Measurements from ENCODE around the gene PIGO. TPM values are rescaled to one million over a fixed set of nuclear protein-coding genes. Genes with fewer than 3 reads are reported as not detected.
A peak's percentile ranks its signal among the peaks of the same experiment; 100 is the strongest.

Gene PIGO
- total and polyA plus RNA-seq, 10 of the 15 experiments (the other 5 are each of a cell fraction or from before 2014, with no cell fraction given), result 8.2 to 23.3 (median 18.4) TPM

DNA sequence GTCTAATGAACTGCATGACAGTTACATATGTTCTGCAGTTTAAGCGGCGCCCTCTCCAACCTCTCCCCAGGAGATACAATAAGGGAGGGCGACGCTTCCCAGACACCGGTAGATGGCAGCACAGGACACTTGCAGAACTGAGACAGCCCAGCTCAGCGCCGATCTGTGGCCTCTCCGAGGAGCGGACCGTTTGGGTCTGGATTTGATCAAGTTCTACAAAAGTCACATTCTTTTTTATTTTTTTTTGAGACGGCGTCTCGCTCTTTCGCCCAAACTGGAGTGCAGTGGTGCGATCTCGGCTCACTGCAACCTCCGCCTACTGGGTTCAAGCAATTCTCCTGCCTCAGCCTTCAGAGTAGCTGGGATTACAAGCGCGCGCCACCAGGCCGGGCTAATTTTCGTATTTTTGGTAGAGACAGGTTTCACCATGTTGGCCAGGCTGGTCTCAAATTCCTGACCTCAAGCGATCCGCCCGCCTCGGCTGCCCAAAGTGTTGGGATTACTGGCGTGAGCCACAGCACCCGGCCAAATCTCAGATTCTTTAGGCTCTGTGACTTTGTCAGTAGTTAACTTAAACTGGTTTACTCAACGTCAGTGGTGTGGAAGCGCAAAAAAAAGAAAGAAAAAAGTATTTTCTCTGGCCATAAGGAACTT is 20.6 kb upstream of the PIGO start:
- 26% methylated on average over 30 of the region's 30 CpGs for WGBS (ENCODE audit: insufficient coverage, insufficient replicate concordance, low lambda C conversion rate, missing lambda C conversion rate)

More for the DNA sequence above, 20.6 kb upstream of the PIGO start:
- Histone ChIP-seq H2AFZ (ENCODE audit: control insufficient read depth, low read depth, low read length) (peak overlapping the region; percentile 84), H4K20me1 (ENCODE audit: control insufficient read depth, insufficient read depth) (no peaks in the 10 kb centered on the region), H3K36me3 (ENCODE audit: control insufficient read depth in 2 of 2, insufficient read depth in 2 of 2, low read length in 1 of 2) (no peaks in the 10 kb centered on the region), H3K4me1 (ENCODE audit: control insufficient read depth, insufficient read depth, low read length) (peaks cover 24% of the 10 kb centered on the region), H3K9ac (ENCODE audit: control insufficient read depth, insufficient read depth, low read length) (no peak overlapping the region), H3K4me2 (ENCODE audit: control insufficient read depth, insufficient read depth) (peak overlapping the region; percentile 92), H3K27ac (ENCODE audit: control insufficient read depth, insufficient read depth) (no peak overlapping the region), H3K4me3 (no peak overlapping the region), H3K9me3 (replicated peaks; ENCODE audit: control insufficient read depth, insufficient read depth, low read length) (no peaks in the 10 kb centered on the region), H3K27me3 (replicated peaks in 1 of 2; ENCODE audit: control insufficient read depth in 2 of 2, insufficient read depth in 2 of 2, low read length in 1 of 2) (no peaks in the 10 kb centered on the region), H3K79me2 (ENCODE audit: control insufficient read depth, insufficient read depth, low read length) (peaks cover 3% of the 10 kb centered on the region)
- TF ChIP-seq RAD21 (IDR thresholded peaks at IDR 0.05; ENCODE audit: insufficient read depth, low read depth, low read length), result peak; percentile 92
- TF ChIP-seq YY1 (IDR thresholded peaks at IDR 0.05; ENCODE audit: low read depth, low read length), result peak; percentile 49; the same call in 1 of the 2 replicates
- peak; percentile 14 to 44; a peak in 2 of 4 replicates for TF ChIP-seq BHLHE40 (IDR thresholded peaks at IDR 0.05; ENCODE audit: borderline replicate concordance in 1 of 2, low read depth in 2 of 2, low read length in 1 of 2)
- no peak for TF ChIP-seq IKZF2 (IDR thresholded peaks at IDR 0.05)
- TF ChIP-seq CHD4 (IDR thresholded peaks at IDR 0.05), result no peak
- TF ChIP-seq, protein P1, sequence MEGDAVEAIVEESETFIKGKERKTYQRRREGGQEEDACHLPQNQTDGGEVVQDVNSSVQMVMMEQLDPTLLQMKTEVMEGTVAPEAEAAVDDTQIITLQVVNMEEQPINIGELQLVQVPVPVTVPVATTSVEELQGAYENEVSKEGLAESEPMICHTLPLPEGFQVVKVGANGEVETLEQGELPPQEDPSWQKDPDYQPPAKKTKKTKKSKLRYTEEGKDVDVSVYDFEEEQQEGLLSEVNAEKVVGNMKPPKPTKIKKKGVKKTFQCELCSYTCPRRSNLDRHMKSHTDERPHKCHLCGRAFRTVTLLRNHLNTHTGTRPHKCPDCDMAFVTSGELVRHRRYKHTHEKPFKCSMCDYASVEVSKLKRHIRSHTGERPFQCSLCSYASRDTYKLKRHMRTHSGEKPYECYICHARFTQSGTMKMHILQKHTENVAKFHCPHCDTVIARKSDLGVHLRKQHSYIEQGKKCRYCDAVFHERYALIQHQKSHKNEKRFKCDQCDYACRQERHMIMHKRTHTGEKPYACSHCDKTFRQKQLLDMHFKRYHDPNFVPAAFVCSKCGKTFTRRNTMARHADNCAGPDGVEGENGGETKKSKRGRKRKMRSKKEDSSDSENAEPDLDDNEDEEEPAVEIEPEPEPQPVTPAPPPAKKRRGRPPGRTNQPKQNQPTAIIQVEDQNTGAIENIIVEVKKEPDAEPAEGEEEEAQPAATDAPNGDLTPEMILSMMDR (IDR thresholded peaks at IDR 0.05 in 2 of 3, conservative IDR thresholded peaks at IDR 0.05 in 1 of 3; ENCODE audit: control insufficient read depth in 2 of 3, extremely low read depth in 1 of 3, insufficient read depth in 1 of 3, low read depth in 3 of 3, low read length in 3 of 3), result peak; percentile 93 to 98 (median 95); a peak in 5 of 6 replicates
- no peak for TF ChIP-seq CBX3 (IDR thresholded peaks at IDR 0.05; ENCODE audit: borderline replicate concordance, low read depth)
- TF ChIP-seq, protein P2, sequence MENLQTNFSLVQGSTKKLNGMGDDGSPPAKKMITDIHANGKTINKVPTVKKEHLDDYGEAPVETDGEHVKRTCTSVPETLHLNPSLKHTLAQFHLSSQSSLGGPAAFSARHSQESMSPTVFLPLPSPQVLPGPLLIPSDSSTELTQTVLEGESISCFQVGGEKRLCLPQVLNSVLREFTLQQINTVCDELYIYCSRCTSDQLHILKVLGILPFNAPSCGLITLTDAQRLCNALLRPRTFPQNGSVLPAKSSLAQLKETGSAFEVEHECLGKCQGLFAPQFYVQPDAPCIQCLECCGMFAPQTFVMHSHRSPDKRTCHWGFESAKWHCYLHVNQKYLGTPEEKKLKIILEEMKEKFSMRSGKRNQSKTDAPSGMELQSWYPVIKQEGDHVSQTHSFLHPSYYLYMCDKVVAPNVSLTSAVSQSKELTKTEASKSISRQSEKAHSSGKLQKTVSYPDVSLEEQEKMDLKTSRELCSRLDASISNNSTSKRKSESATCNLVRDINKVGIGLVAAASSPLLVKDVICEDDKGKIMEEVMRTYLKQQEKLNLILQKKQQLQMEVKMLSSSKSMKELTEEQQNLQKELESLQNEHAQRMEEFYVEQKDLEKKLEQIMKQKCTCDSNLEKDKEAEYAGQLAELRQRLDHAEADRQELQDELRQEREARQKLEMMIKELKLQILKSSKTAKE (IDR thresholded peaks at IDR 0.05; ENCODE audit: low read depth, poor library complexity, severe bottlenecking), result peak; percentile 51
- no peak for TF ChIP-seq POLR2AphosphoS5 (IDR thresholded peaks at IDR 0.05; ENCODE audit: low read length)
- peak; percentile 75; the same call in 1 of the 2 replicates for TF ChIP-seq SMARCA5 (IDR thresholded peaks at IDR 0.05)
- no peak for TF ChIP-seq YBX1 (IDR thresholded peaks at IDR 0.05)
- peak; percentile 85 for TF ChIP-seq SMC3 (IDR thresholded peaks at IDR 0.05; ENCODE audit: borderline replicate concordance, low read length)
- peak; percentile 18; the same call in 1 of the 2 replicates for TF ChIP-seq MXI1 (IDR thresholded peaks at IDR 0.05; ENCODE audit: low read depth, low read length)
- RAD21 ChIA-PET (ENCODE audit: unreplicated experiment), result interaction anchor here (0.8 to 2.7 kb wide), 8 partner anchors 14 to 437 kb away, joined by 3 to 20 read pairs (median 6); partner anchors contain the start of gene STOML2
- BruUV-seq (replicated peaks), result no TSS peak
- DNase-seq (ENCODE audit: low read depth, low spot score) (no peak), ATAC-seq (peak; percentile 79), FAIRE-seq (no peak)
- in situ Hi-C loops (cut with MboI) (loop anchor here (5.0 kb wide), 3 partner anchors 140 to 485 kb away; no protein-coding TSS in a partner anchor), intact Hi-C loops (cut with micrococcal nuclease; ENCODE audit: unreplicated experiment) (loop anchor here (1.0 to 10.0 kb wide), 6 partner anchors 142 to 698 kb away; partner anchors contain the start of genes CREB3, HINT2, SPAG8 and TESK1)
- POLR2A ChIA-PET, result interaction anchor here (0.6 kb wide), 1 partner anchor 140 kb away, joined by 3 read pairs; no protein-coding TSS in a partner anchor
- CTCF ChIA-PET, result interaction anchor here (0.6 to 3.9 kb wide), 18 partner anchors 10 to 483 kb away, joined by 3 to 85 read pairs (median 5); no protein-coding TSS in a partner anchor
- SMC1A ChIA-PET (ENCODE audit: uncharacterized antibody, unreplicated experiment), result interaction anchor here (1.0 to 3.0 kb wide), 5 partner anchors 139 to 437 kb away, joined by 3 to 23 read pairs (median 4); no protein-coding TSS in a partner anchor
